CD14-positive monocyte (primary cell): Measurements from ENCODE around the gene NGRN. TPM values are rescaled to one million over a fixed set of nuclear protein-coding genes. Genes with fewer than 3 reads are reported as not detected.
"Not testable (repeated sequence)": the region's sequence is repeated elsewhere in the genome, so short reads cannot be mapped to it uniquely, and the experiment has no call there.

ENCODE experiments used
- DNase-seq, 3 donors: peaks; one replicate each; pipeline ENCODE4 v3.0.0-alpha.2; 2011 to 2022
- H2AFZ ChIP-seq: 2 replicates; pipeline ENCODE4 v1.6.0; 2012; ENCODE audit warnings: mild to moderate bottlenecking, low read depth, low read length, inconsistent platforms; ENCODE audit not compliant: insufficient read depth, poor library complexity, severe bottlenecking
- H3K27ac ChIP-seq, 2 donors: 1 replicate in 1 of 2; 2 replicates in 1 of 2; pipeline ENCODE4 v1.5.1; 2012 to 2013; ENCODE audit warnings: low read length in 2 of 2, control low read depth in 1 of 2, inconsistent platforms in 1 of 2, low read depth in 1 of 2, mild to moderate bottlenecking in 1 of 2
- H3K27me3 ChIP-seq, 2 donors: one replicate each; pipeline versions ENCODE4 v1.6.0 to v1.6.1; 2011 to 2013; ENCODE audit warnings: low read length in 2 of 2; ENCODE audit not compliant: control insufficient read depth in 2 of 2, insufficient read depth in 2 of 2
- H3K36me3 ChIP-seq, 2 donors: replicated peaks in 1 of 2; 1 replicate in 1 of 2; 2 replicates in 1 of 2; pipeline versions ENCODE4 v1.5.1 to v1.6.1; 2012 to 2013; ENCODE audit warnings: low read length in 2 of 2, control low read depth in 1 of 2, inconsistent platforms in 1 of 2, mild to moderate bottlenecking in 1 of 2; ENCODE audit not compliant: insufficient read depth in 2 of 2, control insufficient read depth in 1 of 2
- H3K4me1 ChIP-seq, 2 donors: 1 replicate in 1 of 2; 2 replicates in 1 of 2; pipeline versions ENCODE4 v1.5.1 to v1.6.1; 2012 to 2013; ENCODE audit warnings: low read length in 2 of 2, control low read depth in 1 of 2, inconsistent platforms in 1 of 2, mild to moderate bottlenecking in 1 of 2, moderate library complexity in 1 of 2; ENCODE audit not compliant: insufficient read depth in 2 of 2, control insufficient read depth in 1 of 2
- H3K4me2 ChIP-seq: replicated peaks from 2 replicates; pipeline ENCODE3; 2012; ENCODE audit warnings: low read length, moderate library complexity, mild to moderate bottlenecking; ENCODE audit not compliant: poor library complexity, severe bottlenecking; ENCODE audit errors: extremely low read depth
- H3K4me3 ChIP-seq, 3 experiments: fragments of 200-600 bp in 1 of 3; sonication (generic) in 1 of 3; replicated peaks in 1 of 3; 1 replicate in 2 of 3; 2 replicates in 1 of 3; pipeline ENCODE4 v1.5.1; 2011 to 2013; ENCODE audit warnings: low read length in 3 of 3, mild to moderate bottlenecking in 3 of 3, control low read depth in 2 of 3, low read depth in 2 of 3, inconsistent platforms in 1 of 3, moderate library complexity in 1 of 3
- H3K79me2 ChIP-seq: 2 replicates; pipeline ENCODE4 v1.6.0; 2012; ENCODE audit warnings: mild to moderate bottlenecking, control low read depth, inconsistent platforms, low read length, moderate library complexity; ENCODE audit not compliant: insufficient read depth
- H3K9ac ChIP-seq: 2 replicates; pipeline ENCODE4 v1.6.0; 2017; ENCODE audit warnings: low read length, mild to moderate bottlenecking; ENCODE audit not compliant: insufficient read depth, poor library complexity, severe bottlenecking
- H3K9me3 ChIP-seq, 2 donors: replicated peaks in 1 of 2; 1 replicate in 1 of 2; 2 replicates in 1 of 2; pipeline versions ENCODE4 v1.5.1 to v1.6.1; 2012 to 2013; ENCODE audit warnings: low read length in 2 of 2, control low read depth in 1 of 2; ENCODE audit not compliant: control insufficient read depth in 1 of 2, insufficient read depth in 1 of 2
- H4K20me1 ChIP-seq: 2 replicates; pipeline ENCODE4 v1.6.0; 2012; ENCODE audit warnings: mild to moderate bottlenecking, low read length, control low read depth, moderate library complexity; ENCODE audit not compliant: insufficient read depth
- H3K27ac Mint-ChIP-seq, 7 donors: one replicate each; pipeline ENCODE4 v1.8.0; 2020; ENCODE audit warnings: mild to moderate bottlenecking in 7 of 7, mixed read lengths in 7 of 7, moderate library complexity in 6 of 7, inconsistent platforms in 2 of 7
- H3K27me3 Mint-ChIP-seq, 3 donors: one replicate each; pipeline ENCODE4 v1.8.0; 2021 to 2022; ENCODE audit warnings: low read depth in 3 of 3, mild to moderate bottlenecking in 3 of 3, mixed read lengths in 3 of 3, moderate library complexity in 3 of 3, inconsistent platforms in 1 of 3
- H3K36me3 Mint-ChIP-seq, 2 donors: one replicate each; pipeline ENCODE4 v1.8.0; 2020; ENCODE audit warnings: mixed read lengths in 2 of 2, inconsistent platforms in 1 of 2, mild to moderate bottlenecking in 1 of 2
- H3K4me1 Mint-ChIP-seq: one replicate; pipeline ENCODE4 v1.8.0; 2020; ENCODE audit warnings: mild to moderate bottlenecking, mixed read lengths
- H3K4me3 Mint-ChIP-seq, 2 donors: one replicate each; pipeline ENCODE4 v1.8.0; 2020; ENCODE audit warnings: mild to moderate bottlenecking in 2 of 2, mixed read lengths in 2 of 2, moderate library complexity in 1 of 2
- H3K9me3 Mint-ChIP-seq, 7 donors: one replicate each; pipeline ENCODE4 v1.8.0; 2020 to 2022; ENCODE audit warnings: mixed read lengths in 7 of 7, mild to moderate bottlenecking in 6 of 7, moderate library complexity in 6 of 7, inconsistent platforms in 2 of 7
- CTCF ChIP-seq: fragments of 200-600 bp; IDR thresholded peaks from one replicate; pipeline ENCODE4 v1.8.0; 2022; ENCODE audit warnings: antibody characterized with exemption, mild to moderate bottlenecking
- WGBS: methylation state at CpG from one replicate; pipeline ENCODE4 v1.1.5; 2013; ENCODE audit warnings: missing lambda C conversion rate; ENCODE audit not compliant: insufficient coverage; 5-methylcytosine and 5-hydroxymethylcytosine counted together
- intact Hi-C, 2 donors: fragments of 100-400 bp; cut with micrococcal nuclease; formaldehyde crosslinking; loops; one replicate each; pipeline versions ENCODE4 v1.15.0 to v1.15.1; 2023
- polyA plus RNA-seq, 3 donors: library from polyadenylated mRNA; depleted of rRNA in 1 of 3; unstranded in 2 of 3; stranded (reverse) in 1 of 3; fragments of 300-500 nt in 2 of 3; fragments of >200 nt in 1 of 3; fragmentation: Illumina TruSeq in 2 of 3; gene quantifications; 1 replicate in 2 of 3; 2 replicates in 1 of 3; pipeline ENCODE4 v1.2.3, GENCODE V29; 2012 to 2021

NGRN gene
- polyA plus RNA-seq, 3 donors, result 14.4 to 20.3 (median 18.9) TPM

GRCh38 chr15:90270502-90271150, 5.2 kb downstream of the NGRN start:
- intact Hi-C loops, result no loop called here
- Histone ChIP-seq H3K9me3 (no peaks in the 10 kb centered on the region), H3K79me2 (peaks cover 66% of the 10 kb centered on the region), H3K4me1 (peaks cover 17 to 25% of the 10 kb centered on the region in 2 donors), H3K4me2 (no peak overlapping the region), H3K27ac (no peak overlapping the region), H3K9ac (no peak overlapping the region), H2AFZ (no peak overlapping the region), H3K4me3 (no peak overlapping the region), H3K27me3 (no peaks in the 10 kb centered on the region), H3K36me3 (peaks cover 34 to 64% of the 10 kb centered on the region in 2 donors), H4K20me1 (peaks cover 36% of the 10 kb centered on the region)
- Mint-ChIP-seq H3K9me3 (peaks cover 0 to 4% (median 0%) of the 10 kb centered on the region in 7 donors), H3K4me1 (peaks cover 29% of the 10 kb centered on the region), H3K27me3 (no peaks in the 10 kb centered on the region), H3K36me3 (peaks cover 55 to 58% of the 10 kb centered on the region in 2 donors), H3K4me3 (no peak overlapping the region), H3K27ac (peak overlapping the region in 1 of 7 donors; percentile 1)
- no peak for DNase-seq
- no peak for TF ChIP-seq CTCF
- WGBS, result 96% methylated on average over 4 of the region's 10 CpGs

- Mint-ChIP-seq H3K27ac (peak overlapping the region in 3 of 7 donors; percentile 28 to 40 (median 34)), H3K4me3 (no peak overlapping the region), H3K36me3 (peaks cover 59 to 63% of the 10 kb centered on the region in 2 donors), H3K4me1 (peaks cover 26% of the 10 kb centered on the region), H3K27me3 (peaks cover 0 to 2% (median 1%) of the 10 kb centered on the region in 3 donors), H3K9me3 (peaks cover 0 to 4% (median 0%) of the 10 kb centered on the region in 7 donors)
- Histone ChIP-seq H3K4me1 (peaks cover 14 to 19% of the 10 kb centered on the region in 2 donors), H3K9ac (no peak overlapping the region), H2AFZ (no peak overlapping the region), H3K36me3 (peaks cover 34 to 69% of the 10 kb centered on the region in 2 donors), H4K20me1 (peaks cover 36% of the 10 kb centered on the region), H3K4me3 (no peak overlapping the region), H3K4me2 (no peak overlapping the region), H3K9me3 (no peaks in the 10 kb centered on the region), H3K79me2 (peaks cover 58% of the 10 kb centered on the region), H3K27ac (no peak overlapping the region), H3K27me3 (no peaks in the 10 kb centered on the region)
- no peak for TF ChIP-seq CTCF
- intact Hi-C loops, result no loop called here
- WGBS, result 90% methylated on average over 6 of the region's 7 CpGs
- no peak for DNase-seq
Measured at GRCh38 chr15:90271459-90272166, 6.1 kb downstream of the NGRN start.

GRCh38 chr15:90278467-90278866, 13.0 kb downstream of the NGRN start:
- WGBS, result 97% methylated on average over 11 of the region's 12 CpGs
- H3K9ac ChIP-seq, DNase-seq, H3K27me3 ChIP-seq, intact Hi-C loops, H3K4me2 ChIP-seq, H3K4me1 ChIP-seq, H4K20me1 ChIP-seq, H3K4me3 ChIP-seq, H3K4me1 Mint-ChIP-seq, H3K27me3 Mint-ChIP-seq, H3K27ac ChIP-seq, H3K79me2 ChIP-seq, H3K4me3 Mint-ChIP-seq, H2AFZ ChIP-seq, H3K27ac Mint-ChIP-seq, H3K9me3 Mint-ChIP-seq, H3K9me3 ChIP-seq: not testable (repeated sequence)
- peaks cover 0 to 14% of the 10 kb centered on the region in 2 donors for H3K36me3 ChIP-seq
- H3K36me3 Mint-ChIP-seq, result peaks cover 17 to 22% of the 10 kb centered on the region in 2 donors
